ENCODE results near the gene MED1.

DNA sequence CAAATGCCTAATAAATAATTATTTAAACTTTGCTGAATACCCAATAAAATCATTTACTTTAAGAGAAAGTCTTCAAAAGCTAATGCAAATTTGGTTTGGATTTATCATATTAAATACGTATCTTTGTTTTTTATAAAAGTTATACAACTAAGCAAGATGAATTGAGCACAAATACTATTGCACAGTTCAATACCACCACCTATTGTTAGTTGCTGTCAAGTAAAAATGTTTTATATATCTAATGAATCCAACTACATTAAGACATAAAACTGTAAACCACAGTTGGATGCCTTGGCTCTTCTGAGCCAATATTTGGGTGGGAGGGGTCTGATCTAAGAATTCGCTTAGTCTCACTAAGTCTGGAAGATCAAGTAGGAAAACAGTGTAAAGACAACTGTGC lies 57.3 kb downstream of the MED1 start:
- TF ChIP-seq ZNF560 (tag by site-specific recombination; IDR thresholded peaks at IDR 0.05; ENCODE audit: borderline replicate concordance): no peak
- TF ChIP-seq ZNF610 (tag by site-specific recombination; IDR thresholded peaks at IDR 0.05; ENCODE audit: borderline replicate concordance): no peak
- no peak for TF ChIP-seq BCL11B (tag by site-specific recombination; IDR thresholded peaks at IDR 0.05; ENCODE audit: low read depth)
- no peak for TF ChIP-seq CTCF (tag by site-specific recombination; IDR thresholded peaks at IDR 0.05)
- TF ChIP-seq, protein P1, sequence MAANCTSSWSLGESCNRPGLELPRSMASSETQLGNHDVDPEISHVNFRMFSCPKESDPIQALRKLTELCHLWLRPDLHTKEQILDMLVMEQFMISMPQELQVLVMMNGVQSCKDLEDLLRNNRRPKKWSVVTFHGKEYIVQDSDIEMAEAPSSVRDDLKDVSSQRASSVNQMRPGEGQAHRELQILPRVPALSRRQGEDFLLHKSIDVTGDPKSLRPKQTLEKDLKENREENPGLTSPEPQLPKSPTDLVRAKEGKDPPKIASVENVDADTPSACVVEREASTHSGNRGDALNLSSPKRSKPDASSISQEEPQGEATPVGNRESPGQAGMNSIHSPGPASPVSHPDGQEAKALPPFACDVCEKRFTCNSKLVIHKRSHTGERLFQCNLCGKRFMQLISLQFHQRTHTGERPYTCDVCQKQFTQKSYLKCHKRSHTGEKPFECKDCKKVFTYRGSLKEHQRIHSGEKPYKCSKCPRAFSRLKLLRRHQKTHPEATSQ (tag by site-specific recombination; IDR thresholded peaks at IDR 0.05): no peak
- TF ChIP-seq ZNF24 (tag by site-specific recombination; IDR thresholded peaks at IDR 0.05): no peak
- no peak for TF ChIP-seq KLF16 (tag by site-specific recombination; IDR thresholded peaks at IDR 0.05)
- TF ChIP-seq ZNF174 (tag by site-specific recombination; IDR thresholded peaks at IDR 0.05): no peak
- TF ChIP-seq ZNF600 (tag by site-specific recombination; IDR thresholded peaks at IDR 0.05): no peak

Measured in HEK293 (cell line).